ES-I3 (cell line): ENCODE results near the gene WLS.

Experiments used
- H3K36me3 ChIP-seq: 2 replicates; pipeline ENCODE4 v1.6.1; 2013; ENCODE audit warnings: mild to moderate bottlenecking, low read length, control low read depth, moderate library complexity; ENCODE audit not compliant: insufficient read depth
- H3K4me1 ChIP-seq: 2 replicates; pipeline ENCODE4 v1.6.1; 2013; ENCODE audit warnings: mild to moderate bottlenecking, control low read depth, low read length; ENCODE audit not compliant: insufficient read depth
- H3K9ac ChIP-seq: 2 replicates; pipeline ENCODE4 v1.6.1; 2013; ENCODE audit warnings: low read depth, mild to moderate bottlenecking, low read length, moderate library complexity
- H3K9me3 ChIP-seq: 2 replicates; pipeline ENCODE4 v1.6.1; 2013; ENCODE audit warnings: mild to moderate bottlenecking, low read length, moderate library complexity; ENCODE audit not compliant: control insufficient read depth, insufficient read depth

WLS gene

GRCh38 chr1:68158837-68159236 lies 73.5 kb downstream of the WLS start:
- peaks cover 3% of the 10 kb centered on the region; the same call in 1 of the 2 replicates for H3K36me3 ChIP-seq
- H3K4me1 ChIP-seq, result no peaks in the 10 kb centered on the region
- no peak overlapping the region for H3K9ac ChIP-seq
- H3K9me3 ChIP-seq, result no peaks in the 10 kb centered on the region

- Histone ChIP-seq H3K9me3 (no peaks in the 10 kb centered on the region), H3K9ac (no peak overlapping the region), H3K4me1 (no peaks in the 10 kb centered on the region), H3K36me3 (peaks cover 3% of the 10 kb centered on the region; the same call in 1 of the 2 replicates)
Observed at GRCh38 chr1:68157416-68157815, 74.9 kb downstream of the WLS start.

GRCh38 chr1:68151690-68152089 lies 80.6 kb downstream of the WLS start:
- Histone ChIP-seq H3K36me3 (no peaks in the 10 kb centered on the region), H3K9me3 (no peaks in the 10 kb centered on the region), H3K4me1 (no peaks in the 10 kb centered on the region), H3K9ac (no peak overlapping the region)

- H3K4me1 ChIP-seq, result no peaks in the 10 kb centered on the region
- no peak overlapping the region for H3K9ac ChIP-seq
- no peaks in the 10 kb centered on the region for H3K36me3 ChIP-seq
- no peaks in the 10 kb centered on the region for H3K9me3 ChIP-seq
Observed at GRCh38 chr1:68149907-68150306, 82.4 kb downstream of the WLS start.

GRCh38 chr1:68149110-68149798 lies 83.1 kb downstream of the WLS start:
- no peaks in the 10 kb centered on the region for H3K9me3 ChIP-seq
- no peak overlapping the region for H3K9ac ChIP-seq
- no peaks in the 10 kb centered on the region for H3K4me1 ChIP-seq
- H3K36me3 ChIP-seq, result no peaks in the 10 kb centered on the region

GRCh38 chr1:68148631-68149030 lies 83.7 kb downstream of the WLS start:
- H3K9me3 ChIP-seq, result no peaks in the 10 kb centered on the region
- H3K36me3 ChIP-seq, result no peaks in the 10 kb centered on the region
- no peaks in the 10 kb centered on the region for H3K4me1 ChIP-seq
- H3K9ac ChIP-seq, result no peak overlapping the region

GRCh38 chr1:68147534-68148171 lies 84.7 kb downstream of the WLS start:
- Histone ChIP-seq H3K9me3 (no peaks in the 10 kb centered on the region), H3K36me3 (no peaks in the 10 kb centered on the region), H3K4me1 (no peaks in the 10 kb centered on the region), H3K9ac (no peak overlapping the region)

GRCh38 chr1:68145418-68146126 lies 86.8 kb downstream of the WLS start:
- Histone ChIP-seq H3K36me3 (no peaks in the 10 kb centered on the region), H3K4me1 (peaks cover 7% of the 10 kb centered on the region), H3K9ac (no peak overlapping the region), H3K9me3 (no peaks in the 10 kb centered on the region)

- Histone ChIP-seq H3K9ac (no peak overlapping the region), H3K9me3 (no peaks in the 10 kb centered on the region), H3K36me3 (no peaks in the 10 kb centered on the region), H3K4me1 (peaks cover 13% of the 10 kb centered on the region)
Observed at GRCh38 chr1:68144856-68145255, 87.5 kb downstream of the WLS start.

GRCh38 chr1:68143633-68144032 lies 88.7 kb downstream of the WLS start:
- Histone ChIP-seq H3K36me3 (no peaks in the 10 kb centered on the region), H3K4me1 (peaks cover 13% of the 10 kb centered on the region), H3K9me3 (no peaks in the 10 kb centered on the region), H3K9ac (no peak overlapping the region)

GRCh38 chr1:68142461-68142860 lies 89.9 kb downstream of the WLS start:
- Histone ChIP-seq H3K4me1 (peaks cover 13% of the 10 kb centered on the region), H3K36me3 (no peaks in the 10 kb centered on the region), H3K9me3 (no peaks in the 10 kb centered on the region), H3K9ac (no peak overlapping the region)

- no peaks in the 10 kb centered on the region for H3K9me3 ChIP-seq
- H3K9ac ChIP-seq, result no peak overlapping the region
- H3K4me1 ChIP-seq, result peaks cover 13% of the 10 kb centered on the region
- H3K36me3 ChIP-seq, result no peaks in the 10 kb centered on the region
Observed at GRCh38 chr1:68142036-68142435, 90.3 kb downstream of the WLS start.

GRCh38 chr1:68141071-68142021 lies 91.0 kb downstream of the WLS start:
- no peaks in the 10 kb centered on the region for H3K36me3 ChIP-seq
- peaks cover 13% of the 10 kb centered on the region for H3K4me1 ChIP-seq
- H3K9ac ChIP-seq, result no peak overlapping the region
- no peaks in the 10 kb centered on the region for H3K9me3 ChIP-seq

GRCh38 chr1:68140536-68140935 lies 91.8 kb downstream of the WLS start:
- Histone ChIP-seq H3K9me3 (no peaks in the 10 kb centered on the region), H3K36me3 (no peaks in the 10 kb centered on the region), H3K9ac (no peak overlapping the region), H3K4me1 (peaks cover 13% of the 10 kb centered on the region)
